Chondrocyte (in vitro differentiated cells): ENCODE measurements around the gene RPTOR. TPM values are rescaled to one million over a fixed set of nuclear protein-coding genes. Genes with fewer than 3 reads are reported as not detected.

ENCODE experiments used
- DNase-seq: peaks from one replicate; pipeline ENCODE4 v3.0.0; 2021; ENCODE audit warnings: mixed read lengths, low spot score
- H3K27ac Mint-ChIP-seq: one replicate; pipeline ENCODE4 v1.8.0; 2021; ENCODE audit warnings: mild to moderate bottlenecking, moderate library complexity, mixed read lengths; ENCODE audit not compliant: unreplicated experiment
- H3K27me3 Mint-ChIP-seq: 2 replicates; pipeline ENCODE4 v1.8.0; 2021; ENCODE audit warnings: low read depth, mixed read lengths
- H3K36me3 Mint-ChIP-seq: 2 replicates; pipeline ENCODE4 v1.8.0; 2021; ENCODE audit warnings: low read depth, mixed read lengths
- H3K4me1 Mint-ChIP-seq: 2 replicates; pipeline ENCODE4 v1.8.0; 2021; ENCODE audit warnings: low read depth, mild to moderate bottlenecking, mixed read lengths
- H3K4me3 Mint-ChIP-seq: one replicate; pipeline ENCODE4 v1.8.0; 2021; ENCODE audit warnings: mild to moderate bottlenecking, moderate library complexity, mixed read lengths; ENCODE audit not compliant: unreplicated experiment
- H3K9me3 Mint-ChIP-seq: 2 replicates; pipeline ENCODE4 v1.8.0; 2021; ENCODE audit warnings: low read depth, mixed read lengths
- CTCF ChIP-seq: fragments of 200-600 bp; sonication (generic); IDR thresholded peaks from 2 replicates; pipeline ENCODE4 v1.5.0; 2021; ENCODE audit warnings: antibody characterized with exemption, mild to moderate bottlenecking, moderate library complexity
- total RNA-seq: library from RNA; stranded (reverse); gene quantifications from 3 replicates; pipeline ENCODE4 v1.2.1, GENCODE V29; 2021

RPTOR gene
- total RNA-seq, 1 donor from 2014 or later: 30.9 TPM

DNA sequence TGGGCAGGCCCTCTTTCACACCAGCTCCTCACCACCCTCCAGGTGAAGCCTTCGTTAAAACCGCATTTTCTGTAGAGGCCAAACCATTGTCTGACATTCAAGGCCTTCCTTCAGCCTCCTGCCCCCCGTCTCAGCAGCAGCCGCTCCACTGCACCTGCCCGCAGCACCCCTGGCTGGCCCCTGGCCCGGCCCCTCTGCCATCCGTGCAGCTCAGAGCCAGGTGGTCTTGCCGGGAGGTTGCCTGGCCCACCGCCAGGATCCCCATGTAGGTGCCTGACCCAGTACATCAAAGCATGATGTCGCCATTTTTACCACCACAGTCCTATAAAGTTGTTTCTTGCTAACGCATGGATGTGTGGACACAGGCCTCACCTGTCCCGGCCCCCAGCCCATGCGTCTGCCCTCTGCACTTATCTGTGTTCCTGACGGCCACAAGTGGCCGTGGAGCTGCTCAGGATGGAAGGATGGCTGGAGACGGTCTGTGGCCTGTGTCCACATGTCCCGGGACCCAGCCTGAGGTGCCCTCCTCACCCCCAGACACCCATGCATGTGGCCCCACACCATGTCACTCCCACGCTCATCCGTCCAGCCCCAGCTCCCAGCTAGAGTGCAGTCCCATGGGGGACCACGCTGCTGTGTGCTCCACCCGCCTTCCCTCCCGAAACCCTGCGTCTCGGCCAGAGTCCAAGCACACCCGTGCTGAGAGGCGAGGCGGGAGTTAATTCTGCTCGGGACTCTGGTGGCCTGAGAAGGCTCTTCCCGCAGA, 357.7 kb downstream of the RPTOR start:
- no peak for TF ChIP-seq CTCF
- Mint-ChIP-seq H3K27ac (no peak overlapping the region), H3K27me3 (no peaks in the 10 kb centered on the region), H3K36me3 (peaks cover 25% of the 10 kb centered on the region), H3K4me3 (no peak overlapping the region), H3K9me3 (no peaks in the 10 kb centered on the region), H3K4me1 (peaks cover 12% of the 10 kb centered on the region)
- DNase-seq: no peak

- Mint-ChIP-seq H3K36me3 (peaks cover 22% of the 10 kb centered on the region), H3K27ac (no peak overlapping the region), H3K4me1 (peaks cover 12% of the 10 kb centered on the region), H3K27me3 (no peaks in the 10 kb centered on the region), H3K4me3 (no peak overlapping the region), H3K9me3 (no peaks in the 10 kb centered on the region)
- DNase-seq: no peak
- no peak for TF ChIP-seq CTCF
Measured at GRCh38 chr17:80902963-80903611, 358.4 kb downstream of the RPTOR start.

- H3K27me3 Mint-ChIP-seq: no peaks in the 10 kb centered on the region
- no peaks in the 10 kb centered on the region for H3K9me3 Mint-ChIP-seq
- TF ChIP-seq CTCF: no peak
- no peak overlapping the region for H3K4me3 Mint-ChIP-seq
- H3K36me3 Mint-ChIP-seq: peaks cover 18% of the 10 kb centered on the region
- peaks cover 12% of the 10 kb centered on the region for H3K4me1 Mint-ChIP-seq
- no peak for DNase-seq
- no peak overlapping the region for H3K27ac Mint-ChIP-seq
Measured at GRCh38 chr17:80904036-80904753, 359.6 kb downstream of the RPTOR start.

DNA sequence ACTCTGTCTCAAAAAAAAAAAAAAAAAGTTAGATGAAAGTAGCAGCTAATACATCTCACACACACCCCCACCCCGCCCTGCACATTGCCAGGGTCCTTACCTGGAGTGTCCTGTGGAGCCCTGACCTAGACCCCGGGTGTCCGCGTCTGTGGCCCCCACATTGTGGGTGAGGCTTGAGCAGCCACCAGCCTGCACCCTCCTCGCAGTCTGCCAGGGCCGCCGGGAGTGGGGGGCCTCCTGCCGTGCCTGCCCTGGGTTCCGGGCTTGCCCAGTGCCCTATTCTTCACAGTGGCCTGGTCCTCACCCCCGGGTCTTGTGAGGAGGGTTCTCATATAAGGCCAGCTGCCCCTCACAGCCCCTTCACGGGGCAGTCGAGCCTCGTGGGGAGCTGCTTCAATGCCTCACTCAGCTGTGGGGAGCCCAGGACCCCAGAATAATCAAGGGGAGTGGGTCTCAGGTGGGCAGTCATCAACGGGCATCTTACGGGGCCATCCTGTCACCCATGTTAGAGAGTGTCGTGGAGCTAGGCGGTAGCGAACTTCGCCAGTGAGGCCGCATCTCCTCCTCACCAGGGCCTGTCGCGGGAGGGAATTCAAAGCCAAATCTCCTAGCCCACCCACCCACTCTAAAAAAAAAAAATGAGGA, 361.1 kb downstream of the RPTOR start:
- H3K4me3 Mint-ChIP-seq: no peak overlapping the region
- no peak overlapping the region for H3K27ac Mint-ChIP-seq
- peak; percentile 83 for DNase-seq
- peaks cover 26% of the 10 kb centered on the region for H3K36me3 Mint-ChIP-seq
- no peaks in the 10 kb centered on the region for H3K27me3 Mint-ChIP-seq
- TF ChIP-seq CTCF: no peak
- H3K4me1 Mint-ChIP-seq: peaks cover 12% of the 10 kb centered on the region
- no peaks in the 10 kb centered on the region for H3K9me3 Mint-ChIP-seq
